GM15510 (cell line): ENCODE data around the gene ADAM8.

Experiments
- POLR2A ChIP-seq: IDR thresholded peaks from 3 replicates; pipeline ENCODE4 v1.6.1; 2011; ENCODE audit warnings: borderline replicate concordance; ENCODE audit not compliant: insufficient read length; ENCODE audit errors: extremely low read depth

The ADAM8 gene

DNA sequence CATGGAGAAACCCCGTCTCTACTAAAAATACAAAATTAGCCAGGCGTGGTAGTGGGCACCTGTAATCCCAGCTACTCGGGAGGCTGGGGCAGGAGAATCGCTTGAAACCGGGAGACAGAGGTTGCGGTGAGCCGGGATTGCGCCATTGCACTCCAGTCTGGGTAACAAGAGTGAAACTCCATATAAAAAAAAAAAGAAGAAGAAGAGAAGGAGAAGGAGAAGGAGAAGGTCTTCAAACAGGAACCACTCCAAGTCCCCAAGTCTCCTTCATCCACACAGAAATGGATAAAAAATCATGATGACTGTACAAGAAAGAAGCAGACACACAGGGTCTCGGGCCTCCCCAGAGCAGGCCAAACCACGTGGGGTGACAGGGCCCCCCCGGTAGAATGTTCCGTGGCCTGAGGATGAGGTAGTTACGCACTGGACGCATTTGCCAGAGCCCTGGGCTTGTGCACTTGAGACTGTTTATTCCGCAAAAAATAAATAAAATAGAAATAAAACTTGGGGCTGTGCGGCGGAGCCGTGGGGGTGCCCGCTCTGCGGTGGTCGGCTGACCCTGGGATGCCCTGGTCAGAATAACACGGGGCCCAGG is 23.2 kb downstream of the ADAM8 start:
- no peak for TF ChIP-seq POLR2A

DNA sequence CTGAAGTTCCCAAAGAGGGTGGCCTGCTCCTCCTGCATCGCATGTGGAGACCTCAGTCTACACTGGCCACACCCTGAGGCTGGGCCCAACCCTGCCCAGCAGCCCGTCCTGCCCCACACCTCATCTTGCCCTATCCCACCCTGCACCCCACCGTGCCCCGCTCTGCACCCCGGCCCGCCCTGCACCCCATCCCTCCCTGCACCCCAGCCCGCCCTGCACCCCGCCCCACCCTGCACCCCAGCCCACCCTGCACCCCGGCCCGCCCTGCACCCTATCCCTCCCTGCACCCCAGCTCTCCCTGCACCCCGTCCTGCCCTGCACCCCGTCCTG is 24.5 kb downstream of the ADAM8 start:
- TF ChIP-seq POLR2A = no peak

DNA sequence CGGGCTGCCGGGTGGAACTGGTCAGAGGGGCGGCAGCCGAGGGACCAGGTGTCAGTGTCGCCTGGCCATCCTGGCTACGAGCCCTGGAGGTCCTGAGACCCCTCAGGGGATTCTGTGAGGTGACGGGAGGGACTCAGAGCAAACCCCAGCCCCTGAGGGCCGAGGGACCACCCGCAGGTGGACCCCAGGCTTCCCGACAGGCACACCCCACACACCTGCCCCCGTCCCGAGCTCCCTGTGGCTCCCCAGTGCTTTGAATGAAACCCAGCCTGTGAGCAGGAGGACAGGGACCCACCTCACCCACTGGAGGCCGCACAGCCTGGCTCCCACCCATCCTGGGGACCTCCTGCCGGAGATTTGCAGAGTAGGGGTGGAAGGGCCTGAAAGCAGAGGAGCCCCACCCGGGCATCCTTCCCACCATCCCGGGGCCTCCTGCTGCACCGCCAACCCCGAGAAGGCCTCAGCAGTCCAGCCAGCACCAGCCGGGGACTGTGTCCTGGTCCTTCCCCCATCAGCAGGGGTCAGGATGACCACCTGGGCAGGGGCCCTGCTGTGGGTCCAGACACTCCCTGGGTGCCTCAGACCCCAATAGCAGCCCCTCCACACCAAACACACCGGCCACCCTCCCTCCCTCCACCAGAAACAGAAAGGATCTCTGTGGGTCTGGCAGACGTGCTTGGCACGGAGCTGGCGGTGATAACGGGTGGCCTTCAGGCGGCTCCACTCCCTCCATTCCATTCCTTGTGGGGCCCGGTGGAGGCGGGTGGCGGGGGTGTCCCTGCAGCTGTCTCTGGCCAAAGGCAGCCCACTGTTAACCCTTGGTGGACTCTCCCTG is 25.1 kb downstream of the ADAM8 start:
- no peak for TF ChIP-seq POLR2A

DNA sequence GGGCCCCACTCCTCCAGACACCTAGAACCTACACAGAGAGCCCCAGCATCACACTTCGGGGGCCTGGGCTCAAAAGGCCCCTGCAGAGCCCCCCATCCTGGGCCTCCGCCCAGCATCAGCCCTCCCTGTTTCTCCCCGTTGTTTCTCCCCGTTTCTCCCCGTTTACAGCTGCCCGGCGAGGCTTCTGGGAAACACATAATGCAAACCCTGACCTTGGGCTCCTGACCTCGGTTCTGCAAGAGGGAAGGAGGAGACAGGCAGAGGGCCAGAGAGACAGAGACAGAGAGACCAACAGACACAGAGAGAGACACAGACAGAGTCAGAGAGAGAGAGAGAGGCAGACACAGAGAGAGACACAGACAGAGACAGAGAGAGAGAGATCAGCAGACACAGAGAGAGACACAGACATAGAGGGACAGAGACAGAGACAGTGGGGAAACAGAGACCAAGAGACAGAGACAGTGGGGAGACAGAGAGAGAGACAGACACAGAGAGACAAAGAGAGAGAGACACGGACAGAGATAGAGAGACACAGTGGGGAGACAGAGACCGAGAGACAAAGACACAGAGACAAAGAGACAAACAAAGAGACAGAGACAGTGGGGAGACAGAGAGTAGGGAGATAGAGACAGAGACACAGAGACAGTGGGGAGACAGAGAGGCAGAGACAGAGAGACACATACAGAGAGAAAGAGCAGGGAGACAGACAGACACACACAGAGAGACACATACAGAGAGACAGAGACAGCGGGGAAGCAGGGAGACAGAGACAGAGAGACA is 26.5 kb downstream of the ADAM8 start:
- TF ChIP-seq POLR2A = no peak

DNA sequence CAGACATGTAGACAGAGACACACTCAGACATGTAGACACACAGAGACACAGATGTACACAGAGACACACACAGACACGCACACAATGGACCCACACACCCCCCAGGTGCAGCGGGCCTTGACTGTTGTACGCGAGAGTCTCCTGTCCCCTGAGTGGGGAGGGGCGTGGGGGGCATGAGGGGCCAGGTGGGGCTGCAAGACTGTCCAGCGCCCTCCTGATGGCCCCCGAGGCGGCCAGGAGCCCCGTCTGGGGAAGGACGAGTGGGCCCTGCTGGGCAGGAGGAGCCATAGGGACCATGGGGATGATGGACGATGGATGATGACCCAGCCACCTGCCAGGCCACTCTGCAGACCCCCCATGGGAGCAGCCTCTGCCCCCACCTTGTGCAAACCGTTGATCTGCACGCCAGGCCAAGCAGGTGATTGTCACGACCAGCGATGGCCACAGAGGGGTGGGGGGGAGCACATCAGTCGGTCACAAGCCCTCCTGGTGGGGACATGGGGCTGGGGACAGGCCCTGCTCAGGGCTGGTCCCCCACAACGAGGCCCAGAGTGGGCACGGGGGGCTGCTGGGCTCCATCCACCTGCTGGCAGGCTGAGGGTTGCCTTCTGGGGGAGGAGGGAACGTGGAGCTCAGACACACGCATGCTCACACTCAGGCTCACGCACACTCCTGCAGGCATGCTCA is 27.4 kb downstream of the ADAM8 start:
- no peak for TF ChIP-seq POLR2A

DNA sequence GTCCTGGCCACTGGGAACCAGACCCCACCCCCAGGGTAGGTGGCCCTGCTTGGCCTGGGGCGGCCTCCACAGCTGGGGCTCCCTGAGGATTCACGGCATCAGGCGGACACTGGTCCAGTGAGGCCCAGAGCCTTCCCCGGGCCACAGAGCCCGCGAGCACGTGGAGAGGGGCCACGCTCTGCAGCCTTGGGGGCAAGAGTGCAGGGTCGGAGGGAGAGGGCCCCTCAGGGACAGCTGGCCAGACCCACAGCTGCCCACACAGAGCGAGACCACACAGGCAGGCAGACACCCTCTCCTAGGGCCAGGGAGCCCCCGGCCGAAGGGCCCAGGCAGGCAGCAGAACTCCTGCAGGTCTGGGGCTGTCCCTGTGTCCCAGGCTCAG is 28.3 kb downstream of the ADAM8 start:
- TF ChIP-seq POLR2A = no peak

DNA sequence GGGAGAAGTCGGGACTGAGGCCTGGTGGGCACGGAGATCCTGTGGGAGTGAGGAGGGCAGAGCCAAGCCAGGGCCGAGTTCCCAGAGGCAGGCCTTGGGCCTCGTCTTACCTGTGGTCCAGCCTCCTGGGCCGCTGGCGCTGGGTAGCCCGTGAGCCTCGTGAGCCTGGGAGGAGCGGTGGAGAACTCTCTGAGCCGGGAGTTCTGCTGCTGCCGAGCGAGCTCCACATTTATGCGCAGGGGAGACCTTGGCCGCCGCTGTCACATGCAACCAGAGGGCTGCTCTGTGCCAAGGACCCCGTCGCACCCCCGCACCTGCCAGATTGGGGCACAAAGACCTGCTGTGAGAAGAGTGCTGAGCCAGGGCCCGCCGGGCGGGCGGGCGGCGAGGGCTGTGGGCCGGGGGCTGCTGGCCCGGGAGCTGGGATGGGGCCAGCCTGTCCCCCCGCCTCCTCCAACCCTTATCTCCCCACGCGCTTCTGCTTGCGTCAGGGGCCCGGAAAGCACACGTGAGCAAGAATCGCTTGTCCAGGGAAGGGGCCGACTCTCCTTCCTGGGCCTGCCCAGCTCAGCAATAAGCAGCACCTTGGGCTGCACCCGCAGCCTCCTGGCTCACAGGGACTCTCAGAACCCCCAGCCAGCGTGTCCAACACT is 28.9 kb downstream of the ADAM8 start:
- TF ChIP-seq POLR2A = no peak

DNA sequence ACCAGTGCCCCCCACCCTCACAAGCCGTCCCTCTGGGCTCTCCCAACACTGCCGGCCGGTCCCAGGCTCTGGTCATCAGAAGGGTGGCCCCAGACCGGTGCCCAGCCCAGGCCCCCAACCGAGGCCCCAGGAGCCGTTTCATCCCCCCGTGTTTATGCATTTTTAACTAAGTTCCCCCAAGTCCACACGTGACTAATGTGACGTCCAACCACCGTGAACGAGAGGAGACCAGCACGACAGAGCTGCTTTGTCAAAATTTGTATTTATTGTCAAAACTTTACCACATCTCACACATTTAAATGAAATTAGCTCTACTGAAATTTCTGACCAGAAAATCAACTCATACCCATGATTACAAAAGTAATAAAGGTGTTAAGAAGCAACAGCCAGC is 30.4 kb downstream of the ADAM8 start:
- TF ChIP-seq POLR2A = no peak

DNA sequence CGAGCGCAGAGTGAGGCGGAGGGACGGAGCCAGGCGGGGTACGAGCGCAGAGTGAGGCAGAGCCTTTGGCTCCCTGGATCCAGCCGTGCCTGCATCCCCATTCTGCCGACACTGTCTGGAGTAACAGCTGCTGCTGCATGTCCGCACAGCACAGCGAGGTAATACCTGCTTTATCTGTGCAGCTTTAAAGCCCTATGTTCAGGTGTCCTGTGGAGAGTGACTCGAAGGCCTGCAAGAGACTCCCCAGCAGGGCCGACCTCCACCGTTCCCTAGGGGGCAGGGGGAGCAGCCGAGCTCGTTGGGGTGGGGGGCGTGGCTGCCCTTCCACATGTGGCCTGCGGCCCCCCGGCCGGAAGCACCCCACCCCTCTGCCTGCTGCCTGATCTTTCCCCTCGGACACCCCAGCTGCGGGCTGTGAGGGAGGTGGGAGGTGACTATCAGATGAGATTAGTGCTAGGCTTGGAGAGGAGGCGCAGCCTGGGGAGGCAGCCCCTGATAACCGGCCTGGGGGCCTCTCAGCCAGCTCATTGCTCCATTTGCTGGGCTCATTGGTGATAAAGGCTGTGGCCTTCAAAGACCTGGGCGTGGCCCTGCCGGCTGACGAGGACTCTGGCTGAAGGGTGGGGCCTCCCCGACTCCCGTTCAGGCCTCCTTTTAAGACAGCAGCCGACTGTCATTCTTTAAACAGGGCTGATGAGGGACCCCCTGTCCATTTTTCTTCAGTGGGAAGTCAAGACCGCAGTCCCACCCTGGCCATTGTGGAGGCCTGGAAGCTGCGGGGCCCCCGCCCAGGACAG is 31.0 kb downstream of the ADAM8 start:
- TF ChIP-seq POLR2A = no peak

DNA sequence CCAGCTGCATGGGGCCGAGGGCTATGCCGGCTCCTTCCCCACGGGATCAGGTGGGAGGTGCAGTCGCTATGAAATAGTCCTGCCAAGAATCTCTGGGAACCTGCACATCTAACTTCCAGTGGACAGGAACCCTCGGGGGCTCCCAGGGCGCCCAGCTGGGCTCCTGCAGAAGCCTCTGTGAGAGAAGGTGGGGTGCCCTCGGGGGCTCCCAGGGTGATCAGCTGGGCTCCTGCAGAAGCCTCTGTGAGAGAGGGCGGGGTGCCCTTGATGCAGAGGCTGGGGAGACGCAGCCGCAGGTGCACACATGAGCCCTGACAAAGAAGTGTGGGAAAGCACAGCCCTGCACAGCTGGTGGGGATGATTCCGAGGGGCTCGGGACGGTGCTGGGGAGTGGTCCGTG is 33.1 kb downstream of the ADAM8 start:
- no peak for TF ChIP-seq POLR2A

DNA sequence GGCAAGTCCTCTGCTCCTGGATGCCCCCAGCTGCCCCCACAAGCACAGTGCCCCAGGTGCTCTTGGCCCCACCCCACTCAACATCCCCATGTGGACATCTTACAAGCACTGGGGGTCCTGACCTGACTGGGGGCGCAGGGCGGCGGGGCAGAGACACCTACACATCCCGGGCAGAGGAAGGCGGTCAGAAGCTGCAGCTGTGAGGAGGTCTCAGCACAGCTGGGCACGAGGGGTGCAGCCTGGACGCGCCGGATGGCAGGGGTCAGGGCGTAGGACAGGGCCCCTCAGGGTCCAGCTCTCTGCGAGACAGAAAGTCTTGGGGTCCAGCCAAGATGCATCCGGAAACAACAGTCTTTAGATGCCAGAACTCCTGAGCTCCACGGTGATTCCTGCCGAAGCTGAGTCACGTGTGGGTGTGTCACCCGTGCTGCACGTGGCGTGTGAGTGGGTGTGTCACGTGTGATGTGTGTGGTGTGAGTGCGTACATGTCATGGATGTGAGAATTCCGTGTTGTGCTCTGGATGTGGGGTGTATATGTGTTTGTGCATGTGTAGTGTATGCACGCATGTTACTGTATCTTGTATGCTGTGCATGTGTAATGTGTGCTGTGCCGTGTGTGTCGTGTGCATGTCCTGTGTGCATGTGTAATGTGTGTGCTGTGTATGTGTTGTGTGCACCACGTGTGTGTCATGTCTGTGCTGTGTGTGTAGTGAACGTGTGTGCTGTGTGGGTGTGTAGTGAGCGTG is 33.9 kb downstream of the ADAM8 start:
- TF ChIP-seq POLR2A = no peak

DNA sequence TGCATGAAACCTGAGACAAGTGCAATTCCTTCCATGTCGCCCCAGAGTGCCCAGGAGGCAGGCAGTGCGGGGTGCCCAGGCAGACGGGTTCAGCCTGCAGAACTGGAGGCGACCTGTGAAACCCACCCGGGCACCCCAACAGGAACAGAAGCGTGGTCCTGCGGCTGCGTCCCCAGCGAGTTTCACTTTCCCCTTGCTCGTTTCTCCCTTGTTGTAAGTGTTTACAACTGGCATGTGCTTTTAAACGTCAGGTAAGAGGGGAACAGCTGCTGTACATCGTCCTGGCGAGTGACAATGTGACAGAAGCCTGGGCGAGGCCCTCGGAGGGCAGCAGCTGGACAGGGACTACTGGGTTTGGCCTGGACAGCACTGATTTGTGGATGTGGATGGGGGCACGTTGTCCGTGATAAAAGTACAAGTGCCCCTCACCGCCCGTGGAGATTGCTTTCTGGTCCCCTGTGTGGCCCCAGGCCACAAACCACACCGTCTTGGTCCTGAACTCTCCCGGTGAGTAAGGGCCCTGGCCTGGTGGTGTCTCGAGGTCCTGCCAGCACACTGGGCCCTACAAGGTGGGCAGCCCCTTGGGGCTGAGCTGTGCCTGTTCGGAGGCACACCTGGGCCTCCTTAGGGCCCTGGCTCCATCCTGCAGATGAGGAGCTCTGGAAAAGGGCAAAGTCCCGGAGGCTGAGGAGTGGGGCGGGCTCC is 35.0 kb downstream of the ADAM8 start:
- no peak for TF ChIP-seq POLR2A

DNA sequence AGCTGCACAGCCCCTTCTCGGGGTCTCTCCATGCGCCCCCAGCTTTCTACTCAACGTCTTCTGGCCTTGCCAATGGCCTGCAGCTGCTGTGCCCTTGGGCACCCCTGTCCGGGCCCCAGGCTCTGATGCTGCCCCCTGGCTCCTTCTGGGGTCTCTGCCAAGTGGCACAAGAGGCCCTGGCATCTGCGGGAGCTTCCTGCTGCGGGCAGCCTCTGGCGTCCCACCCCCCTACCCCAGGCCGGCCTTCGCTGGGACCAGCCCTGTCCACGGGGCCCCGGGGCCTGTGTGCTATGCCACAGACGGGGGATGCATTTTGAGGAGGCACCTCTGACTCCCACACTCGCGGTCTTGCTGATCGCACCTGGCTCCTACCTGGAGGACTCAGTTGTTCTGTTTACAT is 36.7 kb downstream of the ADAM8 start:
- TF ChIP-seq POLR2A = no peak
